Right renal pelvis (tissue), 4 donors: ENCODE data around the gene RNF220. TPM values are rescaled to one million over a fixed set of nuclear protein-coding genes. Genes with fewer than 3 reads are reported as not detected.
"Not testable (repeated sequence)": the region's sequence is repeated elsewhere in the genome, so short reads cannot be mapped to it uniquely, and the experiment has no call there.

ENCODE experiments used
- DNase-seq, 4 donors: peaks; one replicate each; pipeline ENCODE4 v3.0.0-alpha.2; 2013; ENCODE audit warnings: low read depth in 4 of 4, low spot score in 3 of 4, missing footprints in 1 of 4
- polyA plus RNA-seq, 4 donors: library from polyadenylated mRNA; unstranded; fragments of 120-200 nt; gene quantifications; one replicate each; pipeline ENCODE4 v1.2.1, GENCODE V29; 2013; ENCODE audit not compliant: insufficient read length in 4 of 4

Gene RNF220
- polyA plus RNA-seq, 4 donors = 93.0 to 101 (median 95.7) TPM

- DNase-seq = no peak
Measured at GRCh38 chr1:44693159-44693558, 288.1 kb downstream of the RNF220 start.

- DNase-seq = no peak
Measured at GRCh38 chr1:44693900-44694299, 288.8 kb downstream of the RNF220 start.

- DNase-seq = no peak
Measured at GRCh38 chr1:44694863-44695478, 289.9 kb downstream of the RNF220 start.

GRCh38 chr1:44695671-44696070 is 290.6 kb downstream of the RNF220 start:
- no peak for DNase-seq

GRCh38 chr1:44696101-44696500 is 291.0 kb downstream of the RNF220 start:
- DNase-seq = no peak

- no peak for DNase-seq
Measured at GRCh38 chr1:44696789-44697345, 291.8 kb downstream of the RNF220 start.

- DNase-seq = no peak
Measured at GRCh38 chr1:44698138-44698537, 293.1 kb downstream of the RNF220 start.

- not testable (repeated sequence) for DNase-seq
Measured at GRCh38 chr1:44699375-44699774, 294.3 kb downstream of the RNF220 start.

- no peak for DNase-seq
Measured at GRCh38 chr1:44700573-44700972, 295.5 kb downstream of the RNF220 start.

GRCh38 chr1:44701141-44701573 is 296.1 kb downstream of the RNF220 start:
- DNase-seq = peak in 1 of 4 donors; percentile 54

Other genes starting within 250 kb of the RNF220 start
- gene DMAP1, start 191.8 kb upstream of the RNF220 start, polyA plus RNA-seq = 10 to 100 TPM; 56.8 to 62.5 (median 57.3) TPM
- 100 to 1,000 TPM in 1 of 4 donors, 10 to 100 TPM in 3; 82.1 to 105 (median 86.1) TPM for gene ERI3, start 50.0 kb upstream of the RNF220 start, polyA plus RNA-seq